HG02852 (cell line): Measurements from ENCODE around the gene TNIK.
"Not testable (repeated sequence)": the region's sequence is repeated elsewhere in the genome, so short reads cannot be mapped to it uniquely, and the experiment has no call there.

Source experiments
- ATAC-seq: cut with Tn5 transposase; IDR thresholded peaks from one replicate; pipeline ENCODE4 v1.9.1; 2021; ENCODE audit warnings: mild to moderate bottlenecking, moderate library complexity; ENCODE audit not compliant: unreplicated experiment

Gene TNIK

DNA sequence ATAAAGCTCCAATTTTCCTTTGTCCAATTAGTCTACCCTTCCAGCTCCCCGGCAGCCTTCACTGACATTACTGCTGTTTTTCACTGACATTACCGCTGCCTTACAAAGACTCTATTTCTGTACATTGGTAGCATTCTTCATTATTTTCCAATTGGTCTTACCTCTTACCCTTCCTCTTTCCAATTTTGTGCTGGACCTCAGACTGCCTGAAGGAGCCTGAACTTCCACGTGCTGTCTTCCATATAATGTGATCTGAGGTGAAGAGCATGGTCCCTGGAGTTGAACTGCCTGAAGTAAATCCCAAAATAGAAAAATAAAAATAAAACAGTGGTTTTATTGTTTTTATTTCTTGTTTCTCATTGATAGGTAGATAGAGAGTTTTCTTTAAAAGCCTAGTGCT is 9.2 kb upstream of the TNIK start:
- no peak for ATAC-seq

DNA sequence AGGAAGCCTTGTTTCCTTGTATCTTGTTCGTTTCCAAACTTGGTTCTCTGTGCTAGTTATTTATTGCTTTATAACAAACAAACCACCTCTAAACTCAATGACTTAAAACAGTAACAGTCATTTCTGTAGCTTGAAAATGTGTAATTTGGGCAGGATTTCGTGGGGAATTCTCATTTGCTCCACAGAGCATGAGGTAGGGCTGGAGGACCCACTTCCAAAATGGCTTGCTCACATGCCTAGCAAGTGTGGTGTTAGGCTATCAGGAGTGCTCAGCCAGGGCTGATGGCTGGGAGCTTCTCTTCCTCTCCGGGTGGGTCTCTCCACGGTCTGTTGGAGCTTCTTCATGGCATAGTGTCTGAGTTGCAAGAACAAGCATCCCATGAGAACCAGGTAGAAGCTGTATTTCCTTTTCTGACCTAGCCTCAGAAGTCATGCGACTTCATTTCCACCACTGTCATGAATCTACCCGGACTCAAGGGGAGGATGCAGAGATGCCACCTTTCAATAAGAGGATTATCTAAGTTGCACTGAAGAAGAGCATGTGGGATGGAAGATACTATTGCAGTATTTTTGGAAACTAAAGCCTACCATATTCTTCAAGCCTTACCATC is 8.2 kb upstream of the TNIK start:
- peak; percentile 47 for ATAC-seq

DNA sequence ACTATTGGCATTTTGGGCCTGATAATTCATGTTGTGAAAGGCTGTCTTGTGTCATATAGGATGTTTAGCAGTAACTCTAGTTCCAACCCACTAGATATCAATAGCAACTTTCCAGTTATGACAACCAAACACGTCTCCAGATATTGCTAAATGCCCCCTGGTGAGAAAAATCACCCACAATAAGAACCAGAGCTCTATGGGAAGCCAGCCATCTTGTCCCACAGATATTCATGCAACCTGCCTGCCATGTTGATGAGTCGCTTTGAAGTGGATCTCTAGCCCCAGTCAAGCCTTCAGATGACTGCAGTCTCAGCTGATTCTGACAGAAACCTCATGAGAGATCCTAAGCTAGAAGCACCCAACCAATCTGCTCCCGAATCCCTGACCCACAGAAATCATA is 5.6 kb upstream of the TNIK start:
- no peak for ATAC-seq

DNA sequence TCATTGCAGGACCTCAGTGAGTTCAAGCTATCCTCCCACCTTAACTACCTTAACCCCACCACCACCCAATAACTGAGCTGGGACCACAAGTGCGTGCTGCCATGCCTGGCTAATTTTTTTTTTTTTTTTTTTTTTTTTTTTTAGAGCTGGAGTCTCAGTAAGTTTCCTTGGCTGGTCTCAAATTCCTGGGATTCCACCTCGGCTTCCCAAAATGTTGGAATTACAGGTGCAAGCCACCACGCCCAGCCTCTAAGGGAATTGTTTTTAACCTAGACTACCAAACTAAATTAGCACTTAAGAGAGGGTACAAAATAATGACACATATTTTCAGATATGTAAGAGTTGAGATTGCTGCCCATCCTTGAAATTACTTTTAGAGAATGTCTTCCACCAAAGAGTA is 4.3 kb upstream of the TNIK start:
- ATAC-seq = no peak

DNA sequence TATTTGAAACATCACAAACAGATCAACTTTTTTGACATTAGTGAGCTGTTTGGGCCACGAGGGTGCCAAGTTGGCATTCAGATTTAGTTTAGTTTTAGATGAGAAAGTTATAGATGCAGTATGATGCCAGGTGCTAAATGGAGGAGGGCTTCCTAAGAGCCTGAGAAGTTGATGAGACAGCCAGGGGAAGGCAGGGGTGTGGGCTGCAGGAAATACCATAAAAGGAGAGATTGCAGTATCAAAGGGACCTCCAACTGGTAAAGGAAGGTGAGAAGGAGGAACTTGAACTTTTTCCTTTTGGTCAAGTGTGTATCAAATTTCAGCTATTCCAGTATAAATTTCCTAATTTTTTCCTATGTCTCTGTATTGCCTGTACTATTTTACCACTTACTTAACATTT is 2.0 kb upstream of the TNIK start:
- no peak for ATAC-seq

DNA sequence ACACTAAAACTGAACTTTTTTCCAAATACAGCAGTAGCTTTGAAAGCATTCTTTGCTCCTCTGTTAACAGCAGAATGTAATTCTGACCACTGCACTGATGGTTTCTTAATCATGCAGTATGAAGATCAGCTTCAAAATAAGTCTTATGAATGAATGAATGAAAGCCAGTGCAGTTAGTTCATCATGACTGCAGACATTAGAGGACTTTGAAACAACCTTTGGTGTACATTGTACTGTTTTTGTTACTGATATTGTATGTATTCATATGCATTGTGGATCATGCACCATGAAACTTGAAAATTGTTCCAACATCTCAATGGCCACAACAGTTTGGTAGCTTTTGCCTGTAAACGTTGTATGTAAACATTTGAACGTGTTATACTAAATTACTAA is 1.3 kb upstream of the TNIK start:
- ATAC-seq = no peak

DNA sequence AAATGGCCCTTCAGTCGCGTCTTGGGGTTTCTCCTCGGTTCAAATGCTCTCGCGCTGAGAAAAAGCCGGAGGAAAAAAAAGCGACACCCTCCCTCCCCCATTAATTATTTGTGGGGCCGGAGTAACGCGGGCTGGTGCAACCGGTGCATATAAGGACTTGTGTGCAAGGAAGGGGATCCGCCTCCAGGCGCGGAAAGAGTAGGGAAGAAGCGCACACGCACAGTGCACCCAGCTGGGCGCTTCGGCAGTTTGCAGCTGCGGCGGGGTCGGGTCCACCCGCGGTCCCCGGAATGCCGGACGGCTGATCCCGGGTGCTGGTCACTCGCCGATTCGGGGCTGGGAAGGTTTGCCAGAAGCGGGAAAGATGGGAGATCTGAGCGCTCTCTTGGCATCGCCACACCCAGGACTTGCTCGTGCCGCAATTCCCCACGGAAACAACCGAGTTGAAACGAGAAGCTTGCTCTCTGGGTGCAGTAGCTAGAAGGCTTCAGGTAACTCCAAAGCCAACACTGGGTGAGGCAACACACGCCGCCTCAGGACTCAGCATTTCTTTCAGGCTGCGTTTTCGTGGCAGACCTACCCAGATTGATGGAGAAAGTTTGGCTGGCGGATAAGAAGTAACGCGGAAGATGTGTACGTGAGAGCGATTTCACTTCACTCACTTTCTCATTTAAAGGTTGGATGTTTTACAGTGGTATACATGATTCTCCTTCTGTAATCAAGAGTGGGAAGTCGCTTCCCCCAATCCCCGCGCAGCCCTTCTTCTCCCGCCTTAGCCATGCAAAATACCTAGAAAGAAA is 720 bp upstream of the TNIK start:
- ATAC-seq = peak; percentile 39

DNA sequence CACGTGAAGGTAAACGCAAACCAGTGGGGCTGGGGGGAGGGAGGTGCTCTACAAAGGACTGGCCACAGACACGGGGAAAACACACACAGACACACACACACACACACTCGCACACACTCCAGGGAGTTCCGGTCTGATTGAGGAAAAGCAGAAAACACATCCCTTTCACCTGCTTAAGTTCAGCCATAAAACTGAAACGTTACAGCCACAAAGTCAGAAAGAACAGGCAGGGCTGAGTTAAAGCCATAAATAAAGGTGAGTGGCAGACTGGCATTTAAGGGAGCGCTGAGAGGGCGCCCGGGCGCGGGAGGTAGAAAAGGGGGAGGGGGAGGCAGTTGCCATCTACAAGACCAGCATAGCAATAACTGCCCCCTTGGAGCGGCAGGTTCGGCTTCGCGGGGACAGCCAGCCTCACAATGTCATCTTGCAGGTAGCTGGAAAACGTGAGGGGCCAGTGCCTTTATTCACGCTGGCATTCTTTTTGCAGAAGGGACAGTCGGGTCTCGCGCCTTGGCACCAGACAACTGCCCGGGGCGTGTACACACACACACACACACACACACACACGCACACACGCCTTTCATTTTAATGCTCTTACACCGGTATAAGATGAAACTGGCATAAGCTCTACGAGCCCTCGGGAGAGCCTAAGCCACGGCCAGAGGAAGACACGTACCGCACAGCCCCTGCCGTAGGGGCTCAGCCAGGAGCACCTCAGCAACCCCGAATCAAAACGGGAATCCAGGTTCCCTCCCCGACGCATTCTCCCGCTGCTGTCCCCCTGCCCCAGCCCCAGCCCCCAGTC is 866 bp downstream of the TNIK start:
- no peak for ATAC-seq

DNA sequence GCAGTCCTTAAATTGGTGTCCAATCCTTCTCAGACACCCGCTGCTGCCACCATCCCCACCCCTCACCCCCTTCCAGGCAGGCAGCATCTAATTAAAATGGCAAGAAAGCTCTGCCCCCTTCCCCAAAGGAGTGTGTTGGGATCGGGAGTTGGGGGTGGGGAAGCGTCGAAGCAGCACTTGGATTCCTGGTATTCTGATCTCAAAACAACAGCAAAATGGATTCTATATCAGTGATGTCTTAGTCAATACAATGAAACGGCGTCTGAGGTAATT is 1.4 kb downstream of the TNIK start:
- no peak for ATAC-seq

DNA sequence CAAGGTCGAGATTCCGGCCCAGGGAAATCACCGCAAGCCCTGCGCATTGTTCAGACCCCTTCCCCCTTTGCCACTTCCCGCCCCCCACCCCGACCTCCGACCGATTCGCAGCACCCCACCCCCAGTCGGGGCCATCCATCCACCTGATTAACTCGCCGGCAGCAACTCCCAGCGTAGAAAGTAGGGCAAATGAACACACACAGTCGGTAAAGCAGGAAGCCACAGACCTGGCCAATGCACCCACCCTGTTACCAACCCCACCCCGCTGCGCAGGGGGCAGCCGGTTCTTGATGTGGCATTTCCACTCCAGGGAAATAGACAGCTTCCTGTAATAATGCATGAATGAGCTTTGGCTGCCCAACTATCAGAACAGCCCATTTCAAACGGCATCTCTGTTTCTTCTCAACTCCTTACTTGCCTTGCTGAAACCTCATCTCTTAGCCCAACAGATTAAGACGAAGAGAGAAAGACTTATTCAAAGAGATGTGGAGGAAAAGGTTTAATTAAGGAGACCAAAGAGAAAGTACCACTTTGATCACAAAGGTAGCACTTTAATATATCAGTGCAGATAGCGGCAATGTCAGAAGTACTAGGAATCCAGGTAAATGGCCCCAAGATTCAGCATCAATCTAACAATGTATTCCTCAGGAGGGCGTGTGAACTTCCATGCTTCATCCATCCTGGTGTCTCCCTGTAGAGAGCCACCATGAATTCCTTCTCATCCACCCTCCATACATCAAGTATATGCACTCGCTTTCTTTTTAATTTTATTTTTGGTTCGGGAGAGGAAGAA is 1.9 kb downstream of the TNIK start:
- no peak for ATAC-seq

DNA sequence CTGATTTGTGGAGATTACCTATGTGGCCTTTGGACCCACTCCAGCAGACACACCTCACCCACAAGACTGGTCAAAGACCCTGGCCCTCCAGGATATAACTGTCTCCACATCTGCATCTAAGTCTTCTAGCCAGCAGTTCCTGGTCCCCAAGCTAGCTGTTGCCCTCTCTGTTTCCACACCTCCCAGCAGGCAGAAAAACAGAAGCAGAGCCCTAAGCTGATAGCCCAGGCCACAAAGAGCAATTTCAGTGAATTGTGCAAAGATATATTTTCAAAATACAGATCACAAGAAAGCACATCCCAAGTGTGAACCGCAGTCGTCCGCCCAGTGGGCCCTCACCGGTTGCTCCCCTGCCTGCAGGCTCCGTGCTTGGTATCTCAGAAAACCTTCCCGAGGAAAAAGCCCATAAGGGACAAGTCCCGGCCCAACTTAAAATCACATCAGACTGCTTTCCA is 2.6 kb downstream of the TNIK start:
- no peak for ATAC-seq

DNA sequence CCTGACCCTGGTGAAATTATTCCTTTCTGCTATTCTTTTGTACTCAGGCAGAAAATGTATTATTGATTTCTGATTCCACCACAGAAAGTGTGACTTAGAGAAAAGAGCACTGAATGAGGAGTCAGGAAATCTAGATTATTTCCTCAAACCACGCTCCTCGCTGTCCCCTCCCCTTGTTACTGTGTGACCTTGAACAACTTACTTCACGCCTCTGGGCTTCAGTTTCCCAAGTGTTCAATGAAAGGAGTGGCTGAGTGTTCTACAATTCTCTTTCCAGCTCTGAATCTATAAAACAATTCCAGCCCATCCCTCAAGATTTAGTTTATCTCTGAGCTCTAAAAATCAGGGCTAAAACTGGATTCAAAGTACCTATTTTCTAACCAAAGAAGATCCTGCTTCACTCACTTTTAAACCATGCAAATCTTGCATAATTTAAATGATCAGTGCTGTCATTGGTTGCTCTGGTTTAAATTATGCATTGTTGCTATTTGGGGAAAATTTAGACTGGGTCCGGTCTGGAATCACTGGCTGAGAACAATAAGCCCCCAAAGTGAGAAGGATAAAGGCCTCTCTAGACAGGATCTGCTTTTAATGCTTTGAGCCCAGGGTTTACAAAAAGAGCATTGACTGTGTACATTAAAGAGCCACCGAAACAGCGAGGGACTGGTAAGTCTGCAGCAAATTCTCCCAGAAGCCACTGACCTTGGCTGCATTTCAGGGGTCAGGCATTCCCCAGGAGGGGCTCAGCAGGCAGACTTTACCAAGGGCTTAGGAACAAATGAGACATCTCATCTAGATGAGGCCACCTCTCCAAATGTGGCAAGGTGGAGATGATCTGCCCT is 3.2 kb downstream of the TNIK start:
- no peak for ATAC-seq

DNA sequence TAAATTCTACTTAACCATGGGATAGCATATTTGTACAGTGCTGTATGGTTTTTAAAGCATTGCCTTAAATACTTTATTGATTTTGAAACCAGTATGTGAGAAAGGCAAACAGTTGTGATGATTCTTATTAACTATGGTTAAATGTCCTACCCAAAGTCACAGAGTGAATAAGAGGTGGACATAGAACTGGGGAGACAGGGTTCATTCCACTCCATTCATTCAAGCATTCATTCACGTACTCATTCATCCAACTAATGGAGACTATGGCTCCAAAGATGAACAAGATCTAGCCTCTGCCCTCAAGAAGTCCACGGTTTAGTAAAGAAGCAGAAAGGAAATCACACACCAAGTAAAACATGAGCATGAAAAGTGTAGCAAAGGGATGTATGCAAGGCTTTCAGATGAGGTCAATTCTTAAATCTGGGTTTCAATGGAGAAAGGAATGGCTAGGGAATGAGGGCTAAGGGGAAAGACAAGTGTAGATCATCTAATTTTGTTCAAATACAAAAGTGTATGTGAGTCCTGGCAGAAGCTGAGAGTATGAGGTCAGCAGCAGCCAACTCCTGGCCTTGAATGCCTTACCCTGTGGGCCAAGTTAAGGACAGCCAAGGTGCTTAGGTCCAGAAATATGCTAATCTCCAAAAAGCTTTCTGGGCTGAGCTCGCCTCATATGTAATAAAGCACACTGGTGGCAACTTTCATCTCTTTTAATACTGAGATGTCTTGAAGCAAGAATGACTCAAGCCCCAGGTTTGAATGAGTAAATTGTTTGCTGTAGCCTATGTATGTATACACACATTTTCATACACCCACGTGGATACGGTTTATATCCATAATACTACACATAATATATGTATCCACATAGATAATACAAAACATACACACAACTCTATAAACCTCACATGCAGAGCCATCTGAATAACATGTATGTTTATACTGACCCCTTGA is 4.3 kb downstream of the TNIK start:
- ATAC-seq = no peak

DNA sequence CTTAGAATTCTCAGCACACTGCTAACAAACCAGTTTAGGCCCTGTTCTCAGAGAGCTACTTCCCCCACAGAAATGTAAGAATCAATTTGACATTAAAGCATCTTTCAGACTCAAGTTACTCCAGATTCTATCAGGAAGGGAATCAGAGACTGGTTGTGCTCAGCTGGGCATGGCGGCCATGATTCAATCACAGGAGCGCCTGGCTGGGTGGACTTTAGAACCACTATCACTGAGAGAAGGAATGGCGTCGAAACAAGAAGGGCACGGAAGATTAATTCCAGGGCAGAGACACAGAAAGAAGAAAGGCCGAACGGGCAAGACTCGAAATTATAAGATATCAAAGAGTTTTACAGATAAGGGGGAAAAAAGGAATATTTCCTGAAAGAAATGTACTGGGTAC is 6.2 kb downstream of the TNIK start:
- ATAC-seq = no peak

DNA sequence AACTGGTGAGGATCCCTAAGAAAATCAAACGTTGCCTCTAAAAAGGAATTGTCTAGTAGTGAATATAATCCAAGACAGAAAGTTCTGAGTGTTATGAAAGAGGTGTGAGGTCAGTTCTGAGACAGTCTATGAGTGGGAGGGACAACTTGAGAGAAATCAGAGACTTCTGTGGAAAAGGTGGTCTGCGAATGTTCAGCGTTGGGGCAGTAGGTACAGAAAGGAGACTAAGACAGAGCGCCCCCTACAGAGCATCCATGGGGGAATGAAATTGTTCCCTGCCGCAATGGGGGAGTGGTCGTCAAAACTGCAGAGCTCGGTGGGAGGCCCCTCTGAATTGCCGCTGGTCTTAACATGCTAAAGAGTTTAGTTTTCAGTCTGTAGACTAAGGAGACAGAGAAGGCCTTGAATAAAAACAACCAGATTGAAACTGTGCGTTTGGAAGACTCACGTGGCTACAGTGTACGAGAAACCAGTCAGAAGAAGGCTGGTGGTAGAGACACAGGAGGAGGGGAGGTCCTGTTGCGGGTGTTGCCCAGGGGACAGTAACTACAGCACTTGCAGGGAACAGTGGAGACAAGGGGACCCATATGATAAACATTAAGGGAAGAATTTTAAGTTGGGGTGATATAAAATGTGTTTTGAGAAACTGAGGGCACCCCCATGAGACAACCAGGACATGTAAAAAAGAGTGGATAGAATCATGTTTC is 6.9 kb downstream of the TNIK start:
- no peak for ATAC-seq

DNA sequence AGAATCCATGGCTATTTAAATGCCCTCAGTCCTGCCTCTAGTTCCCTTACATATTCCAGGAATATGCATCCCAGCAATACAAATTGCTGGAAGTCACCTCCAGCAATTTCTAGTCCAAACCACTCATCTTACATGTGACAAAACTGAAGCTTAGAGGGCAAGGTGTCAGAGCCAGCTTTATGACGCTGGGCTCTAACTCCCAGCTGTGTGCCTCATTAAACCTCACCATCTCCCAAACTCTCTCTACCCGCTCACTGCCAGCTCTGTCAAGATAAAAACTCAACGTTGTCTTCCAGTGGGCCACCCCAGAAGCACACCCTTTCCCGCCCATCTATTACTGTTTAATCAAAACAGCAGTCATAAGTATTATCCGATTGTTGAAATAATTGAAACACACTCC is 7.9 kb downstream of the TNIK start:
- ATAC-seq = no peak

DNA sequence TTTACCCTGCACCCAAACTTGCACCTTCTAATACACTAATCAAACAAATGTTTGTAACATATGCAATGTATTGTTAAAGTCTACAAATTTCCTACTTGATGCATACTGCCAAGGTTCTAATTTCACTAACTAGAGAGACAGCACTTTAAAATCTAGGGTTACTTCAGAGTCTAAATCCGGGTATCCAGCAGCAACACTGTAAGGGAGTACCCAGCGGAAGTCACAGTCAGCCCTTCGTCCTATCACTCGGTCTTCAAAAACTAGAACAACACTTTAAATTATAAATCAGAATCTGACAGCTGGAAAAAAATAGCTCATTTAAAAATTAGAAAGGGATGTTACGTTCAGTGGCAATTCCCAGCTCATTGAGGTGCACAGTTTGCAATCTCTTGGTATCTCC is 8.3 kb downstream of the TNIK start:
- ATAC-seq = no peak

DNA sequence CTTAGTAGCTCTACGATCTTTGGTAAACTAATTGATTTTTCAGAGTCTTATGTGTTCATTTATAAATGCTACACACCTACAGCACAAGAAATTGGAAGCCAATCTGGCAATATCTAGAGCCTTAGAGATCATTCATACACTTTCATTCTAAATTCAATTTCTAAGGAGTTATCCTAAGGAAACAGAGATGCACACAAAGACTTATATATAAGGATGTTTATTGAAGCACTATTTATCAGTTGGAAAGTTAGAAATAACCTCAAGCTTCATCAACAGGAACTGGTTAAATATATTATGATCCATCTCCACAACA is 12.7 kb downstream of the TNIK start:
- not testable (repeated sequence) for ATAC-seq
